Right lobe of liver (tissue), 4 donors: ENCODE results near the gene SEPTIN11.

ENCODE experiments used
- CTCF ChIP-seq, 4 donors: fragments of 200-600 bp in 3 of 4; fragments of 450-650 bp in 1 of 4; IDR thresholded peaks; one replicate each; pipeline versions ENCODE4 v1.5.1 to v1.8.0; 2016 to 2022; ENCODE audit warnings: antibody characterized with exemption in 4 of 4, mild to moderate bottlenecking in 2 of 4
- POLR2A ChIP-seq: fragments of 450-650 bp; IDR thresholded peaks from one replicate; pipeline ENCODE4 v1.6.1; 2017; ENCODE audit warnings: antibody characterized with exemption, mild to moderate bottlenecking
- donor health status: DM: no; HTN: no; CAD: no.
- donor health status: DM: no; HTN: no; CAD: no.
- donor health status: DM: no; HTN: yes; CAD: no.

- TF ChIP-seq CTCF (IDR thresholded peaks at IDR 0.05) (no peak), POLR2A (no peak)
Observed at GRCh38 chr4:76979236-76979635, 29.7 kb downstream of the SEPTIN11 start.
